Mononuclear cell (primary cell): ENCODE data around the gene CDRT4. TPM values are rescaled to one million over a fixed set of nuclear protein-coding genes. Genes with fewer than 3 reads are reported as not detected.
"Not testable (repeated sequence)": the region's sequence is repeated elsewhere in the genome, so short reads cannot be mapped to it uniquely, and the experiment has no call there.

Source experiments
- H3K27me3 ChIP-seq: 2 replicates; pipeline ENCODE4 v1.6.0; 2011; ENCODE audit warnings: low read length, control low read depth; ENCODE audit not compliant: insufficient read depth
- H3K4me1 ChIP-seq: 2 replicates; pipeline ENCODE4 v1.5.1; 2011; ENCODE audit warnings: mild to moderate bottlenecking, low read length, control low read depth; ENCODE audit not compliant: insufficient read depth
- H3K4me3 ChIP-seq: 2 replicates; pipeline ENCODE4 v1.5.1; 2011; ENCODE audit warnings: mild to moderate bottlenecking, low read length, moderate library complexity
- H3K9me3 ChIP-seq: 2 replicates; pipeline ENCODE4 v1.5.1; 2011; ENCODE audit warnings: low read depth, mild to moderate bottlenecking, control low read depth, low read length
- total RNA-seq: library from RNA; depleted of rRNA; stranded (reverse); fragments of >200 nt; gene quantifications from one replicate; pipeline ENCODE4 v1.2.3, GENCODE V29; 2012

CDRT4 gene
- total RNA-seq, 1 donor: 1.3 TPM

- Histone ChIP-seq H3K4me1 (no peaks in the 10 kb centered on the region), H3K9me3 (no peaks in the 10 kb centered on the region), H3K27me3 (no peaks in the 10 kb centered on the region), H3K4me3 (no peak overlapping the region)
Observed at GRCh38 chr17:15454346-15454745, 13.1 kb downstream of the CDRT4 start.

- Histone ChIP-seq H3K4me3 (no peak overlapping the region), H3K4me1 (no peaks in the 10 kb centered on the region), H3K9me3 (no peaks in the 10 kb centered on the region), H3K27me3 (no peaks in the 10 kb centered on the region)
Observed at GRCh38 chr17:15453782-15454181, 13.6 kb downstream of the CDRT4 start.

GRCh38 chr17:15453246-15453645 is 14.2 kb downstream of the CDRT4 start:
- H3K9me3 ChIP-seq: no peaks in the 10 kb centered on the region
- no peaks in the 10 kb centered on the region for H3K27me3 ChIP-seq
- no peak overlapping the region for H3K4me3 ChIP-seq
- no peaks in the 10 kb centered on the region for H3K4me1 ChIP-seq

GRCh38 chr17:15452746-15453145 is 14.7 kb downstream of the CDRT4 start:
- Histone ChIP-seq H3K4me3 (no peak overlapping the region), H3K27me3 (no peaks in the 10 kb centered on the region), H3K9me3 (no peaks in the 10 kb centered on the region), H3K4me1 (no peaks in the 10 kb centered on the region)

- no peaks in the 10 kb centered on the region for H3K9me3 ChIP-seq
- no peaks in the 10 kb centered on the region for H3K4me1 ChIP-seq
- no peaks in the 10 kb centered on the region for H3K27me3 ChIP-seq
- H3K4me3 ChIP-seq: no peak overlapping the region
Observed at GRCh38 chr17:15451680-15452079, 15.7 kb downstream of the CDRT4 start.

- Histone ChIP-seq H3K27me3 (no peaks in the 10 kb centered on the region), H3K4me1 (no peaks in the 10 kb centered on the region), H3K9me3 (no peaks in the 10 kb centered on the region), H3K4me3 (no peak overlapping the region)
Observed at GRCh38 chr17:15448580-15448956, 18.9 kb downstream of the CDRT4 start.

- Histone ChIP-seq H3K27me3 (no peaks in the 10 kb centered on the region), H3K4me3 (no peak overlapping the region), H3K9me3 (no peaks in the 10 kb centered on the region), H3K4me1 (no peaks in the 10 kb centered on the region)
Observed at GRCh38 chr17:15447928-15448579, 19.4 kb downstream of the CDRT4 start.

GRCh38 chr17:15446036-15446435 is 21.4 kb downstream of the CDRT4 start:
- H3K9me3 ChIP-seq: no peaks in the 10 kb centered on the region

GRCh38 chr17:15444805-15445204 is 22.6 kb downstream of the CDRT4 start:
- H3K4me3 ChIP-seq: no peak overlapping the region
- peaks cover 7% of the 10 kb centered on the region for H3K4me1 ChIP-seq
- no peaks in the 10 kb centered on the region for H3K27me3 ChIP-seq
- no peaks in the 10 kb centered on the region for H3K9me3 ChIP-seq

More at GRCh38 chr17:15446036-15446435, 21.4 kb downstream of the CDRT4 start:
- Histone ChIP-seq H3K27me3 (no peaks in the 10 kb centered on the region), H3K4me1 (no peaks in the 10 kb centered on the region), H3K4me3 (no peak overlapping the region)

GRCh38 chr17:15442311-15443180 is 24.9 kb downstream of the CDRT4 start:
- Histone ChIP-seq H3K4me1 (peaks cover 7% of the 10 kb centered on the region), H3K9me3 (no peaks in the 10 kb centered on the region), H3K4me3 (no peak overlapping the region), H3K27me3 (no peaks in the 10 kb centered on the region)

GRCh38 chr17:15441315-15441714 is 26.1 kb downstream of the CDRT4 start:
- no peak overlapping the region for H3K4me3 ChIP-seq
- no peaks in the 10 kb centered on the region for H3K27me3 ChIP-seq
- no peaks in the 10 kb centered on the region for H3K9me3 ChIP-seq
- H3K4me1 ChIP-seq: peaks cover 16% of the 10 kb centered on the region

- H3K27me3 ChIP-seq: no peaks in the 10 kb centered on the region
- H3K4me3 ChIP-seq: no peak overlapping the region
- H3K4me1 ChIP-seq: peaks cover 16% of the 10 kb centered on the region
Observed at GRCh38 chr17:15440347-15440746, 27.1 kb downstream of the CDRT4 start.

GRCh38 chr17:15439205-15439985 is 28.0 kb downstream of the CDRT4 start:
- not testable (repeated sequence) for H3K4me3 ChIP-seq, H3K9me3 ChIP-seq, H3K27me3 ChIP-seq
- H3K4me1 ChIP-seq: peaks cover 16% of the 10 kb centered on the region

More at GRCh38 chr17:15440347-15440746, 27.1 kb downstream of the CDRT4 start:
- no peaks in the 10 kb centered on the region for H3K9me3 ChIP-seq

GRCh38 chr17:15438491-15439105 is 28.8 kb downstream of the CDRT4 start:
- Histone ChIP-seq H3K4me1 (peaks cover 16% of the 10 kb centered on the region), H3K27me3 (no peaks in the 10 kb centered on the region), H3K4me3 (no peak overlapping the region), H3K9me3 (no peaks in the 10 kb centered on the region)

- no peaks in the 10 kb centered on the region for H3K27me3 ChIP-seq
- no peak overlapping the region for H3K4me3 ChIP-seq
- H3K4me1 ChIP-seq: peaks cover 16% of the 10 kb centered on the region
- H3K9me3 ChIP-seq: no peaks in the 10 kb centered on the region
Observed at GRCh38 chr17:15437303-15437635, 30.2 kb downstream of the CDRT4 start.
